ENCODE measurements around the gene CFAP65.

DNA sequence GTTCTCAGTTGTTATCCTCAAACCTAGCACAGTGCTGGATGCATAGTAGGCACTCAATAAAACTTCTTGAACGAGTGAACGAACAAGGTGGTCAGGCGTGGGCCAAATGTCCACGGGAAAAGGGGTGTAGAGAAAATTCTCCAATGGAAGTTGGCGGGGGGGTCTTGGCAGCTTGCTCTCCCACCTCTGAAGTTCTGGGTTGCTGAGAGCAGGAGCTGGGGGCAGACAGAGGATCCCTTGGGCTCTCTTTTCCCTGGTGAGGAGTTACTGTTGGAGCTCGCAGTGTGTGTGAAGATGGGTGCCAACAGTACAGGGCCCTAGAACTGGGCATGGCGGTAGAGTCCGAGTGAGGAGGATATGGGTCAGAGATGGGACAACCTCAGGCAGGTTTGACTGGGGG is 45.8 kb downstream of the CFAP65 start:
- no peak for TF ChIP-seq POLR2A (IDR thresholded peaks at IDR 0.05)
- TF ChIP-seq, protein P1, sequence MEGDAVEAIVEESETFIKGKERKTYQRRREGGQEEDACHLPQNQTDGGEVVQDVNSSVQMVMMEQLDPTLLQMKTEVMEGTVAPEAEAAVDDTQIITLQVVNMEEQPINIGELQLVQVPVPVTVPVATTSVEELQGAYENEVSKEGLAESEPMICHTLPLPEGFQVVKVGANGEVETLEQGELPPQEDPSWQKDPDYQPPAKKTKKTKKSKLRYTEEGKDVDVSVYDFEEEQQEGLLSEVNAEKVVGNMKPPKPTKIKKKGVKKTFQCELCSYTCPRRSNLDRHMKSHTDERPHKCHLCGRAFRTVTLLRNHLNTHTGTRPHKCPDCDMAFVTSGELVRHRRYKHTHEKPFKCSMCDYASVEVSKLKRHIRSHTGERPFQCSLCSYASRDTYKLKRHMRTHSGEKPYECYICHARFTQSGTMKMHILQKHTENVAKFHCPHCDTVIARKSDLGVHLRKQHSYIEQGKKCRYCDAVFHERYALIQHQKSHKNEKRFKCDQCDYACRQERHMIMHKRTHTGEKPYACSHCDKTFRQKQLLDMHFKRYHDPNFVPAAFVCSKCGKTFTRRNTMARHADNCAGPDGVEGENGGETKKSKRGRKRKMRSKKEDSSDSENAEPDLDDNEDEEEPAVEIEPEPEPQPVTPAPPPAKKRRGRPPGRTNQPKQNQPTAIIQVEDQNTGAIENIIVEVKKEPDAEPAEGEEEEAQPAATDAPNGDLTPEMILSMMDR (IDR thresholded peaks at IDR 0.05), result no peak

All from gastroesophageal sphincter (tissue), 3 donors.